HG03575 (cell line): ENCODE results near the gene LPIN3.

Source experiments
- ATAC-seq: cut with Tn5 transposase; IDR thresholded peaks from one replicate; pipeline ENCODE4 v1.9.1; 2021; ENCODE audit not compliant: unreplicated experiment, insufficient number of reproducible peaks, low FRiP score; ENCODE audit errors: extremely low read depth

Gene LPIN3

DNA sequence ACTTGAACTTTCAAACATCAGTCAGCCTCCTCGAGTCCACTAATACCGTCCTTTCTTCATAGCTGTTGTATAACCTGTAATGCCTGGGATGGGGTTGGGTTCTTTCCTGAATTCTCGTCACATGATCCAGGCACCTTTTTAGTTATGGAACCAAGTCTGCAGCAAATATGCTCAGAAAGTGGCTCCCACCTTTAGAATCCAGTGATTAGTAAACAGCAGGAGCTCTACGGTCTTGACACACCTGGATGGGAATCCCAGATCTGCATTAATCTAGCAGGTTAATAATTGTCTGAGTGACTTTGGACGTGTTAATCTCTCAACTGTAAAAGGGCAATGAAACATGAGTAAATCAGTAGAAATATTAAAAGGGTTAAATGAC, 22.4 kb upstream of the LPIN3 start:
- no peak for ATAC-seq

DNA sequence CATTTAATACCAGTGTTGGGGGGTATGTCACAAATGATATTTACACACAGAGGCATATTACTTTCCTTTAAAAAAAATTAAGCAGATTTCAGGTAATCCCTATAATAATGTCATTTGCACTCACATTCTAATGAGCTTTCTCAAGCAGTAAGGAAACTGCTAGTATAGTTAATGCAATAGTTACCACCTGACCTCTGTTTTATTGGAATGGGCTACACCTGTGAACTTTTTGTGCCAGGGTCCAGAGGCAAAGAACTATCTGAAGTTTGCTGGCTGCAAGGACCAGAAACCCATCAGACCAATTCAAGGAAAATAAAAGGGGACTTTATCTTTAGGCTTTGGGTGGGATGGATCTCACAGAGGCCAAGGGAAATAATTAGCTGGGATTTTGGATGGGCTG, 20.2 kb upstream of the LPIN3 start:
- no peak for ATAC-seq

DNA sequence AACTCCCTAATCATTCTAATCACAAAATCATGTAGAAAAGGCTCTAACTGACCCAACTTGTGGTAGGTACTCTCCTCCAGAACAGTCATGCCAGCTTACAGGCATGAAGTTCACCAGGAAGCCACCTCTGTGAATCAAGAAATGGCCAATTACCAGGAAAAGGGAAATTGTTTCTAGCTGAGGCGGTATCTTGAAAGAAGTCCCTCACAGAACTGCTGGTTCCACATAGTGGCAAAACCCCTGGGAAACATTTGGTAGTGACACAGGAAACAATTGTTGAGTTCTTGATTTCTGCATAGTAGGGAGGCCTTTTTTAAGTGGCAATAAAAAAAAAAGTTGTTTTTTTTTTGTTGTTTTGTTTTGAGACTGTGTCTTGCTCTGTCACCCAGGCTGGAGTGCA, 19.6 kb upstream of the LPIN3 start:
- ATAC-seq: no peak

DNA sequence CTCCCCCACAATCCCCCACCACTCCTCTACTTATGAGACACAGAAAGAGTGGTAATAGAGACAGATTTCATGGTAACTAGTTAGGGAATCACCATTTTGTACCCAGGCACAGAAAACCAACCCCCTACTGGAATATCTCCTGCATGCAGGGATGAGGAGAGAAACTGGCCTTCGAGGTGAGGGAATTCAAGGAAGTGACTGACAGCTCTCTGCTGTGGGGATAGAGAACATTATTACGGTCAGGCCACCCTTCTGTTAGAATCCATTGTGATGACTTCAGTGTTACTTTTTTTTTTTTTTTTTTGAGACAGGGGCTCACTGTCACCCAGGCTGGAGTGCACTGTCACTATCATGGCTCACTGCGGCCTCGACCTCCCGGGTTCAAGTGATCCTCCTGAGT, 13.4 kb upstream of the LPIN3 start:
- no peak for ATAC-seq

DNA sequence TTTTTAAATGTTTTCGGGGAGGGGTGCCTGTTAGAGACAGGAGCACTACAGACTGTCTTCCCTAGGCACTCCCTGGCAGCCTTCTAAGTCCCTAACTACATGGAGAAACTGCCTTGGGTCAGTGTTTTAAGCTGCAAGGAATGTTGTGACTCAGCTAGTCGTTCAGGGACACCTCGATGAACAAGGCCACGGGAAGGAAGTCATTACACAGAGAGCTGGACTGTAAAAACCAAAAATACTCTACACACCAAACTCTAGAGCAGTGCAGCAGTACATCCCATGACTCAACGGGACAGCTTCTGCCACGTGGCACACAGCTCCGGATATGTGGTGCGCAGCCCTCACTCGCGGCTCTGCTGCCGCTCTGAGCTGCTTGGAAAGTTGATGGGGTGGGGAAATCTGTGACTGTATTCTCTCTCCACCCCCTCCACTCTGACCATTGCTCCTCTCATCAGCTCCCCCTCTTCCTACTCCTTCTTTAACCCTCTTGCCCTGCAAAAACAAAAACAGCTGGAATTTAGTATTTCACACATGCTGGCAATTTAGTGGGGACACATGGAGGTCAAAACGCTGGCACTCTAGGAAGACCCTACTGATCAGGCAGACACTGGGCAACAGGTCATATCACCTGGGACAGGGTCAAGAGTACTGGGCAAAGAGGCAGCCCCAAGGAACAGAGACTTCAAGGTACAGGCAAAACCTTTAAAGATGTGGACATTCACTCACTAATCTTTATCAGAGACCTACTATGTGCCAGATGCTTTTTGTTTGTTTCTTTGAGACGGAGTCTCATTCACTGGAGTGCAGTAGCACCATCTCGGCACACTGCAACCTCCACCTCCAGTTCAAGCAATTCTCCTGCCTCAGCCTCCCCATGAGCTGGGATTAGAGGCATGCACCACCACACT, 10.9 kb upstream of the LPIN3 start:
- no peak for ATAC-seq

DNA sequence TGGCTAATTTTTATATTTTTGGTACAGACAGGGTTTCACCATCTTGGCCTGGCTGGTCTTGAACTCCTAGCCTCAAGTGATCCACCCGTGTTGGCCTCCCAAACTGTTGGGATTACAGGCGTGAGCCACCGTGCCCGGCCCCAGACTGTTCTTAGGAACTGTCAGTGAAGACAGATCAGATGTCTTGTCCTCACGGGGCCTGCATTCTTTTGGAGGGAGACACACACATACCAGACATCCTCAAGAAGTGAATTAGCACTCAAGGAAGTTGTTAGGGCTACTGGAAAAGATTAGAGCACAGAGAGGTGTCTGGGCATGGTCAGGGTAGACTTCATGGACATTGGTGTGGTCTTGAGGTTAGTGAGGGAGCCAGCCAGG, 10.3 kb upstream of the LPIN3 start:
- ATAC-seq: no peak

DNA sequence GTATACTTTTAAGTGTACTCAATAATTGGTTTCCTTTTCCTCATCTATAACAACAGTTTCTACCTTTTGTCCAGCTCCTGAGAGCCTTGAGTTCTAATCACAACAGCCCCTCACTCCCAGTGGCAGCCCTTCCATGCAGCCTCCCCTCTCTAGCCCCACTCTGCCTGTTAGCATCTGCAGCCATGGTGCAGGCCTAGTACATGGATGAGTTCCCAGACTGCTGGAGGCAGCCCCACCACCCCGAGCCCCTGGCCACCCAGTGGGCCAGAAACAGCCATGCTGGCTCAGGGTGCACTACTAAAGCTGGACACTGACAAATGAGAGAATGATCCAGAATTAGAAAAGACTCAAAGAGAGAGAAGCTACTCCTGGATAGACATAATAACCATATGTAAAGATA, 9.7 kb upstream of the LPIN3 start:
- ATAC-seq: no peak

DNA sequence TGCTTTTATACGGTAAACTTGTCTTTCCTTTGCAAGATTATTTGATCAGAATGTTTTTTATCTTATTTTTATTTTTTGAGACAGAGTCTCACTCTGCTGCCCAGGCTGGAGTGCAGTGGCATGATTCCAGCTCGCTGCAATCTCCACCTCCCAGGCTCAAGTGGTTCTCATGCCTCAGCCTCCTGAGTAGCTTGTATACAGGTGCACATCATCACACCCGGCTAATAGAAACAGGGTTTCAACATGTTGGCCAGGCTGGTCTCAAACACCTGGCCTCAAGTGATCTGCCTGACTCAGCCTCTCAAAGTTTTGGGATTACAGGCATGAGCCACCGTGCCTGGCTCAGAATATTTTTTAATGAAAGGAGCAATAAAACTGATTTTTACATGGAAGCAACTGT, 8.9 kb upstream of the LPIN3 start:
- ATAC-seq: no peak

DNA sequence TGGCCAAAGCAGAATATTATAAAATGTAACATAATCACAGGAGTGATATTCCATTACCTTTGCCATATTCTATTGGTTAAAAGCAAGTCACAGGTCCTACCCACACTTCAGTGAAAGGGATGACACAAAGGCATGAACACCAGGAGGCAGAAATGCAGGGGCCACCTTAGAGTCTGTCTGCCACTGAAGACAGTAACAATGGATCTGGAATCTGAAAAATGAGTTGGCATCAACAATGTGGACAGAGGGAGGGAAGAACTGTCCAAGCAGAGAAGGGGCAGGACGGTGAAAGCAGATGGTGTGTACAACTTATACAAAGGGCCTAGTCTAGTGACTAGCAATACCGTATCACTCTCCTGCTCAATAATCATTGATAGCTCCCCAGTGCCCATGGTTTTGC, 6.6 kb upstream of the LPIN3 start:
- no peak for ATAC-seq

DNA sequence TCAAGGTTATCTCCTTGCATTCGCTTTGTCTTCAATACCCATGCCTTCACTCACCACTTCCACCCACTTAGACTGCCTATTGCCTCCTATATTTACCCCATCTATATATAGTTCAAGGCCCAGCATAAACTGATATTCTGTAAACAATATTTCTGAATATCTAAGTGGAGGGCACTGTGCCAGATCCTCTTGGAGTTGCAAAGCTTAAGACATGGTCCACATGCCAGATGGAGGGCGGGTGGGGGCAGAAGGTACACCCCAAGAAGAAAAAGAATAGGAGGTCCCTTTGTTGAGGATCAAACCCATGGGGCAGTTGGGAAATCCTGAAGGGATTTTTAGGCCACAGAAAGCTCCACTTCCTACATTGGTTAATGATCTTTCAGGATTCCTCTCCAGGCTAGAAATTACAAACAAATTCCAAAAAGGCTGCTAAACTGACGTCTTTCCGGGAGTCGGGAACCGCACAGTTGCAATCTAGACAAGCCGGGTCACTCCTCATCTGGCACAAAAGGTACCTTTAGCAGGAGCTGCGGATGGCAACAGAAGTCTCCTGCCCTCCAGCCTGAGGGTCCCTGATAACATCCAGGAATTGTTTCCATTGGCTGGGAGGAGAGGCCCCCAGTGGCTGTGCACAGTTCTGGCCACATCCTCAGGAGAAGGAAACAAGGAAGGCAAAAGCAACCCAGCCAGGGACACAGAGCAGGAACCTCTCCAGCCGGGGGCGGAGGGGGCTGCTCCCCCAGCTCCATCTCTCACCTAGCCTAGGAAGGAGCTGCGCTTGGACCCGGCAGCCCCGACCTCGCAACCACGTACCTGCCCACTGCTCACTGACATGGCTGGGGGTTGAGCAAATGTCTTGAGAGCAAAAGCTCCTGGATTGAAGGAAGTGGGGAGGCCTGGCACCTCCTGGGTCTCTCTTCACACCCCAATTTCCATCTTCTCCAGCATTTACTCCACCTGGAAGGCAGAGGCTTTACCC, 5.9 kb upstream of the LPIN3 start:
- no peak for ATAC-seq

DNA sequence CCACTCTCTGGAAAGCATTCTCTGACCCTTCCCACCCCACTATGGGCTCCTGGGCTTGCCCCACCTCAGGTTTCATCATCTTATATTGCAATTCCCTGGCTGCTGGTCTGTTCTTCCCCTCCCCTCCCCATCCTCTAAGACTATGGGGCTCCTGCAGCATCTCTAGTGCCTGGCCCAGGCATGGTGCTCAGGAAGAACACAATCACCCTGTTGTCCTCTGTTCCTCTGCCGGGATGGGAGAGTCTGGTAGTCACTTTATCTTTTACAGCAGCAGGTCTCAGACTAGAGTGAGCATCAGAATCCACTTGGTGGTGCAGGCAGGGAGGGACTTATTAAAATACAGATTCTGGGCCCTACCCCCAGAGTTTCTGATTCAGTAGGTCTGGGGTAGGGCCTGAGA, 5.0 kb upstream of the LPIN3 start:
- ATAC-seq: no peak

DNA sequence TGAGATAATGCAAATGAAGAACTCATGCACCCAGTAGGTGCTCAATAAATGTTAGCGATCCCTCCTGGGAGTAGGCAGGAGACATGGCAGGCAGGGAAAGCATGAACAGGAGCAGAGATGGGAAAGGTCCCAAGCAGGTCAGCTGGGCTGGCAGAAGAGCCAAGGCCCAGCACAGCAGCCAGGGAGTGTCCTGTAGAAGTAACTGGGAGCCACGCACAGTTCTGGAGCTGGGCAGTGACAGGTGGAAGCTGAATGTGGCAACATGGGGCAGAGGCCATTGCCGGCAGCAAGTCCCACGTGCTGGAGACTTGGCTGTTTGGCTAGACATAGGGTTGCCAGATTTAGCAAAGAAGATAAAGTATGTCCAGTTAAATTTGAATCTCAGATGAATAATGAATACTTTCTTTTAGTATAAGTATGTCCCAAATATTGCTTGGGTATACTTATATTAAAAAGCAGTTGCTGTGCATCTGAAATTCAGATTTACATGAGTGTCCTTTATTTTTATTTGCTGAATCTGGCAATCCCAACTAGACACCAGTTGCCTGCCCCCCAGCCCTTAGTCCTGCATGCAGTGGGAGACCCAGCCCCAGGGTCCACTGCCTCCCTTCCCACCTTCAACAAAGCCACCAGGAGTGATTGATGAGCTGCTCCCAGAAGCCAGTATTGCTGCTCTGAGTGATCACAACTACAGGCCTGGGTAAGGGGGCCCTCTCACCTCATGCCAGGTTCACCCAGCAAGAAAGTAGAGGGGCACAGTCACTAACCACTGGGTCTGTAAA, 3.7 kb upstream of the LPIN3 start:
- no peak for ATAC-seq

DNA sequence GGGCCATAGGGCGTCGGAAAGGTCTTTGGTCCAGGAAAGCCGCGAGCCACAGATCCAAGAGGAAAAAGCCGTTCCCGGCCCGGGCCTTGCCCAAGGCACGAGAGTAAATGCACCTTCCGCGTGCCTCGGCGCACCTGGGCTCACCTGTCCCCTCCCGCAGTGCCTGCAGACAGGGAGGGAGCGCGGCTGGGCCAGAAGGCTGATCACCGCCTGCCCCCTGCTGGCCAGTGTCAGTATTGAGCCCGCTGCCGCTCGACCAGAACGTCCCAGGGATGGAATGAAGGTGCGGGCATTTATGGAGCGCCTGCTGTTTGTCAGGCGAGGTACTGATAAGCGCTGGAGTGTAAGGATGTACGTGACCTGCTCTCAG, 679 bp upstream of the LPIN3 start:
- no peak for ATAC-seq

DNA sequence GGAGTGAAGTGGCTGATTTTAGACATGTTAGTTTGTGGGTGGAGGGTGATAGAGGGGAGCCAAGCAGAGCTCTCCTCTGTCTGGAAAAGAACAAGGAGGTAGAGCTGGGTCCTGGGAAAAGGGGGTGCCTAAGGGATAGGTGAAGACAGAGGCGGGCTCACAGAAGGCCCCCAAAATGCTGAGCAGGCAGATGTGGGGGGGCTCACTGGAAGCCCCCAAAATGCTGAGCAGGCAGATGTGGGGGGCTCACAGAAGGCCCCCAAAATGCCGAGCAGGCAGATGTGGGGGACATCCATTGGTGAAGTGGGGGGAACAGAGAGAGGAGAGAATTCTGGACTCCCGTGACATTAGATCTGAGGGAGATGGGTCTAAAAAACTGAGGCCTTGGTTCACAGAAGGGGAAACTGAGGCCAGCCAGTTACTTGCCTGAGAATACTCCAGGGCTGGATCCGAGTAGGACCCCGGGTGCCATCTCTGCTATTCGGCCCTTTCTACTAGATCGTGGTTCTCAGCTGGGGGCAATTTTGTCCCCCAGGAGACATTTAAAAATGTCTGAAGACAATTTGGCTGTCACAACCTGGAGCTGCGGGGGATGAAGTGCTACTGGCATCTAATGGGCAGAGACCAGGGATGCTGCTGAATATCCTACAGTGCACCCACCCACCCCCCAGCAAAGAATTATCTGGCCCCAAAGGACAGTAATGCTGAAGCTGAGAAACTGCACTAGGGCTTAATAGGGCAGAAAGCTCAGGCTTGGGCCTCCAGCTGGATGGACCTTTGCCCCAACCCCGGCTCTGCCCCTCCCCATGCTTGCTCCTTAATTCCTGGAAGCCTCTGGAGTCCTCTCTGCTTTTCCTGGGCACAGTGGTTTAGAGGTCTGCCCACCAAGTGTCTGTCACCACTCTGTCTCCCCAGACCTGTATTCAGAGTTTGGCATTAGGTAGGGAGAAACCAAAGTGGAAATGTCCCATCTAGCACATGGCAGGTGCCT, 2.1 kb downstream of the LPIN3 start:
- no peak for ATAC-seq

DNA sequence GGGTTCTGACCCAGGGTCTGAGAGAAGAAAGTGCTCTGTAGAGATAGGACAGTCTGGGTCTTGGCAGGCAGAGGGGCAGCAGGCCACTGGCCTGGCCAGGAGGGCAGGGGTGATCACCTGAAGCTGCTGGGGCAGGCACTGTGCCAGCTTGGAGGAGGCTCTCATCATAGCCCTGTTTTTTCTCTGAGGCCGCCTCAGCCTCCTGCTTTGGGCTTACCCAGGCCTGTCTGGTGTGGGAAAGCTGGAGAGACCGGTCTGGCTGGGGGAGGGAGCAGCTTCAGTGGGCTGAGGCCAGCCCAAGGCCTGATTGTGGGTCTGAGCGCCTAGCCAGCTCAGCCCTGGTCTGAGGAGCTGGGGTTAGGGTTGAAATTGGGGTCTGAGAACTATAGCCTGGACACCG, 3.9 kb downstream of the LPIN3 start:
- no peak for ATAC-seq

DNA sequence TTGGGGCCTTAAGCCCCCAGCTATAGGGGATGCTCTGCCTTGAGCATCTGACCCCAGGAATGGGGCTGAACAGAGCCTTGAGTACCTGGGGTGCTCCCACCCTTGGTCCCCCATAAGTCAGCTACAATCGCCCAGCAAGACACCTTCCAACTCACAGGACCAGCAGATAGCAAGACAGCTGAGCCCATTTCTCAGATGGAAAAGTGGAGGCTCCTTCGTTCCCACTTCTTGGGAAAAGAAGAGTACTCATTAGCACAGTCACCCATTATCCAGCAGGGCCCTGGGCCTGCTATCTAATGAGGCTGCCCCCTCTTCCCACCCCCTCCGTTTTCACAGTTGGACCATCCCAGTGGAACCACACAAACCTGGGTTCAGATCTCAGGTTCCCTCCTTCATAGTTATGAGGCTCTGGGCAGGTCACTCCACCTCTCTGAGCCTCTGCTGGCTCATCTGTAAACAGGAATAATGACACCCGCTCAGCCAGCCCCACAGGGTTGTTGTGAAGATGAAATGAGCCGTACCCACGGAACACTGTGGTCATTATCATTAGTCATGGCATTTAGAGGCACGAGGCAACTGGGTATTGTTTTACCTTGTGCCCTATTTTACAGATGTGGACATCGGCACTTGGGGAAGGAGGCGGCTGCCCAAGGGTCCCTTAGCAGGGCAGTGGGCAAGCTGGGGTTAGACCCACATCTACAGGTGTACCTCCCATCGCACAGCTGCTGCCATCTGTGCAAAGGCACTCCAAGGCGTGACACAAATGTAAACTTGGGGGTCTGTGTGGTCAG, 4.5 kb downstream of the LPIN3 start:
- no peak for ATAC-seq

DNA sequence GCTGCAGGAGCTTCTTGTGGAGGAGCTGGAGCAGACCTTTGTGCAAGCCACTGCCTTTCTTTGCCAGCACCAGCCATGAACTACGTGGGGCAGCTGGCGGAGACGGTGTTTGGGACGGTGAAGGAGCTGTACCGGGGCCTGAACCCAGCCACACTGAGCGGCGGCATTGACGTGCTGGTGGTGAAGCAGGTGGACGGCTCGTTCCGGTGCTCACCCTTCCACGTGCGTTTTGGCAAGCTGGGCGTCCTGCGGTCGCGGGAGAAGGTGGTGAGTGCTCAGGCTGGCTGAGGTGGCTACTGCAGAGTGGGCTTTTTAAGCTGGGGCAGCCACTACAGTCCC, 5.1 kb downstream of the LPIN3 start:
- ATAC-seq: no peak
